GM18868 (cell line): ENCODE results near the gene SLC3A2.
"Not testable (repeated sequence)": the region's sequence is repeated elsewhere in the genome, so short reads cannot be mapped to it uniquely, and the experiment has no call there.

Source experiments
- ATAC-seq: cut with Tn5 transposase; IDR thresholded peaks from one replicate; pipeline ENCODE4 v1.9.1; 2021; ENCODE audit warnings: mild to moderate bottlenecking, moderate library complexity; ENCODE audit not compliant: unreplicated experiment

SLC3A2 gene

GRCh38 chr11:62880803-62881578, at the start of gene SLC3A2:
Gene SLC3A2, plus strand, starts transcription at chr11:62880896. Its CDS starts 128 bp downstream, at chr11:62881024.
- ATAC-seq = peak; percentile 70

- ATAC-seq = no peak
Measured at GRCh38 chr11:62830904-62831519, 49.7 kb upstream of the SLC3A2 start.

DNA sequence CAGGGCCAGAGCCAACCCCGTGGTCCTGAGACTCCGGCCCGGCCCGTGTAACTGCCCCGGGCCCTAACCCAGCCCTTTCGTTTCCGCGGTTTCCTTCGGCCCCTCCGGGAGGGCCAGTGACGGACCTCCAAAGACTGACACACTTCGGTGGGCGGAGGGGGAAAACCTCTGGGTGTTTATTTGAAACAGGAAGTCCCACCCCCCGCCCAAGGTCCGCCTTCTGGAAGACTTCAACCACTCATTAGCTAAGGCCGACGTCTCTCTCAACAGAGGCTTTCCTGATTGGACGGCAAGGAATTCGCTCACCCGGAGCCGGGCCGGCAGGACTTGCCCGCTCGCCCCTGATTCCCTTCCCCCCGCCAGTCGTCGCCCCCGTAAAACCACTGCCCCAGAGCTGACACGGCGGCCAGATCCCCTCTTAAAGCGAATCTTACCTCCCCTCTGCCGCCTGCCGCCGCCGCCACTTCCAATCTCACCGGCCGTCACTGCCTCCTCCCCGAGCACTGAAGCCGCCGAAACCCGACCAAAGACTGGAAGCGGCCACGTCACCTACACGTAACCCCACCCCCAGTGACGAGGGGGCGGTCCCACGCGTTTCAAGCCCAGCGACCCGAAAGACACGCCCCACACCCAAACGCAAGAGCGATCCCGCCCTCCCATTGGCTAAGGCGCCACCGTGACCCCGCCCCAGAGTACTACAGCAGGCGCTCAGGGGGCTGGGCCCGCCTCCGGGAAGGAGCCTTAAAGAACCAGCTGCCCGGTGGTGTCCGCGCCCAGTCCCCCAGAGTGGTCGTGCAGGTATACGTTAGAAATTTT, 49.0 kb upstream of the SLC3A2 start, which contains the start of gene STX5:
STX5 (minus strand) TSS at position 532 of the 816 bp plus-strand sequence. CDS start 808 bp downstream, outside the sequence.
- peak; percentile 88 for ATAC-seq

DNA sequence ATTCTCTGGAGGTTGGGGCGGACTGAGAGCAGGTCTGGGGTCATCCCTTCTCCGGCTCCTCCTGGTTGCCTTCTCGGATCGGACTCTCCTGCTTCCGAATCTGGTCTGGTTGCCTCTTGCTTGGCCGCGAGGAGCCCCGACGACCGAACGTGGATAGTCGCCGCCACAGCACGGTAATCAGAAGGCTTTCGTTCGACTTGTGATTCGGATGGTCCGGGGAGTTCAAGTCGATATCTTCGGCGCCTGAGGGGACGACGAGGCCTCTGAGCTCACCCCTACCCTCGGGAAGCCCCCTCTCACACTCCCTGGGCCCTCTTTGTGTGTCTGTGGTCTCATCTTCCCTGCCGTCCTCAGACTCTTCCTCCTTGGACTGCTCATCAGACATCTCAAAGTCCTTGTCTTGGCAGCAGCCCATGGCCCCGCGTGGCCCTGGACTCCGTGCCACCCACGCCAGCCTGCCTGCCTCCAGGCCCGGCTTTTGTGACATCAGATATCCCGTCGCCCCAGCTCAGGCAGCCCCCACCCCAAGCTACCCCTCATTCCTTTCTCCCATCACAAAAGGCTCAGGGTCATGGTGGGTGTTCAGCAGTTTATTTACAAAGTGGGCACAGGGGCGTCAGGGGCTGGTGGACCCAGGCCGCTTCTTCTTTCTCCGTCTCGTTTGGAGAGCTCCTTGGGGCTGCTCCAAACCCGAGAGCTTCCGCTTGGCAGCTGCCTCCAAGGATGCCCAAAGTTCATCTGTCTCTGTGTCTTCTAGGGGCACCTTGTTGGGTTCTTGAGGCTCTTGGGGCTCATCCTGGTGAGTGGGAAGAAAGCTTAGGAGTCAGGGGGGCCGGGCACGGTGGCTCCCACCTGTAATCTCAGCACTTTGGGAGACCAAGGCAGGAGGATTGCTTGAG, 48.1 kb upstream of the SLC3A2 start, which contains the start of gene TEX54:
TEX54 (minus strand) TSS at position 506 of the 899 bp plus-strand sequence.
- ATAC-seq = no peak

DNA sequence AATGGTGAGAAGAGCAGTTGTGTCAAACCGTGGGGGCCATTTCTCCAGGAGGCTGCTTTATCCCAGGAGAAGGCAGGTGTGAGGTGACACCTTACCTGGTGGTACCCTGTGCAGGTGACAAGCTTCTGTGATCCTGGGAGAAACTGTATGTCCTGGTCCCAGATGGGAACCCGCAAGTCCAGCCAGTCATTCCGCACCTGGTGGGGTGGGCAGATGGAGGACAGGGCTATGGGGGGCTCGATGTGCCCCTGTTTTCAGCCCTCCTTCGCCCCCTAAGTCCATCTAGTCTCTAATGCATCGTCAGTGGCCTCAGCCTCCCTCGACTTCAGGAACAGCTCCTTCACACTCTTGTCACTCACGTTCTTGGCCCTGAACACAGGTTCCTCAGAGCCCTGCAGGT, 45.4 kb upstream of the SLC3A2 start:
- ATAC-seq = no peak

- peak; percentile 39 for ATAC-seq
Measured at GRCh38 chr11:62839050-62839945, 41.4 kb upstream of the SLC3A2 start, which contains the start of gene WDR74. Gene WDR74, minus strand, starts transcription at chr11:62839590. Its CDS starts 20 bp downstream, at chr11:62839570.

GRCh38 chr11:62840721-62841360, 39.9 kb upstream of the SLC3A2 start:
- ATAC-seq = not testable (repeated sequence)

- peak; percentile 67 for ATAC-seq
Measured at GRCh38 chr11:62841361-62842170, 39.1 kb upstream of the SLC3A2 start.

GRCh38 chr11:62842171-62842741, 38.4 kb upstream of the SLC3A2 start:
- no peak for ATAC-seq

DNA sequence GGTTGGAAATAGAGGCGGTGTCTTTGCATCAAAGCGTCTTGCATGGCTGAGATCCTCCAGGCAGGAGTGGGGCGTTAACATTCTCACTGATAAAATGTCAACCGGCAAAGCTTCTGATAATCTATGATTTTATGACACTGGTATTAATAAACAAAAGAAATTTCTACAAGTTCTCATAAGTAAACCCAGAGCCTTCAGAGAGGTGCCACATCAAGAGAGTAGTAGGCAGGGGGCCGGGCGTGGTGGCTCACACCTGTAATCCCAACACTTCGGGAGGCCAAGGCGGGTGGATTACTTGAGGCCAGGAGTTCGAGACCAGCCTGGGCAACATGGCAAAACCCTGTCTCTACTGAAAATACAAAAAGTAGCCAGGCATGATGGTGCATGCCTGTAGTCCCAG, 37.8 kb upstream of the SLC3A2 start:
- ATAC-seq = not testable (repeated sequence)

DNA sequence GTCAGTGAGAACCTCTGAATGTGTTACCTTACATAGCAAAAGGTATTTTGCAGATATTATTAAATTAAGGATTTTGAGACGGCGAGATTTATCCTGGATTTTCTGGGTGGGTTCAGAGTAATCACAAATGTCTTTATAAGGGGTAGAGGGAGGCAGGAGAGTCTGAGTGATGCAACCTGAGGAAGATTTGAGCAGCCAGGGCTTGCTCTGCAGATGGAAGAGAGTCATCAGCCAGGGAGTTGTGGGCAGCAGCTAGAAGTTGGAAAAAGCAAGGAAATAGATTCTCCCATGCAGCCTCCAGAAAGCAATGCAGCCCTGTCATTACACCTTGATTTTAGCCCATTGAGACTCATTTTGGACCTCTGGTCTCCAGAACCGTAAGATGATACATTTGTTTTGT, 37.2 kb upstream of the SLC3A2 start:
- ATAC-seq = no peak

DNA sequence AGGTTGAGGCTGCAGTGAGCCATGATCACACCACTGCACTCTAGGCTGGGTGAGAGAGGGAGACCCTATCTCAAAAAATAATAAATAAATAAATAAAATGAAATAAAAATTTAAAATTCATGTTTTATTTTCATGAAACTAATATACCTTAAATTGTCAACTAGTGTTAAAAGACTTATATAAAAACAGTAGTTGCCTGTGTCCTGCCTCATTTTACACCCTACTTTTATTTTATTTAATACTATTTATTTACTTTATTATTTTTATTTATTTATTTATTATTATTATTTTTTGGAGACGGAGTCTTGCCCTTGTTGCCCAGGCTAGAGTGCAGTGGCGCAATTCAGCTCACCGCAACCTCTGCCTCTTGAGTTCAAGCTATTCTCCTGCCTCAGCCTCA, 36.5 kb upstream of the SLC3A2 start:
- ATAC-seq = no peak

DNA sequence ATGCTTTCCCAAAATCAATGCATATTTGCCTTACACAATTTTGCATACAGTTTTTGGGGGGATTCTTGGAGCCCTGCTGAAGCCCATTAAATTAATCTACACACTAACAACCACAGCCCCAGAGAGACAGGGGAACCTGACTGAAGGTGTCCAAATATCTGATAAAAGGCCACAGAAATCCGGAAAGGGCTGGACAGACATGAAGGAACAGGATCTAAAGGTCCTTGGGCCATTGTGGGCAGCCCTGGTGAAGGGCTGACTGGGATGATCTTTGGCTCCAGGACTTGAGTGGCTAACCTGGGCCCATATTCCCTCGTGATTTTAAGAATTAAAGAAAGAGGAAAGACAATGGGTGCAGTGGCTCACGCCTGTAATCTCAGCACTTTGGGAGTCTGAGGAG, 34.5 kb upstream of the SLC3A2 start:
- no peak for ATAC-seq

- ATAC-seq = no peak
Measured at GRCh38 chr11:62847767-62848314, 32.9 kb upstream of the SLC3A2 start.

- ATAC-seq = no peak
Measured at GRCh38 chr11:62850911-62851806, 29.5 kb upstream of the SLC3A2 start.

- no peak for ATAC-seq
Measured at GRCh38 chr11:62851807-62852522, 28.7 kb upstream of the SLC3A2 start.
